Smooth muscle cell (in vitro differentiated cells): ENCODE data around the gene CHMP6. TPM values are rescaled to one million over a fixed set of nuclear protein-coding genes. Genes with fewer than 3 reads are reported as not detected.

Experiments
- DNase-seq: peaks from one replicate; lab custom pipeline; 2025; ENCODE audit not compliant: unreplicated experiment; lab: John Stamatoyannopoulos, UW
- H2AFZ ChIP-seq: fragments of 200-600 bp; sonication (generic); 2 replicates; pipeline ENCODE4 v1.6.0; 2016; ENCODE audit warnings: antibody characterized with exemption, low read depth, mild to moderate bottlenecking
- H3F3A ChIP-seq: fragments of 200-600 bp; sonication (generic); 2 replicates; pipeline ENCODE4 v1.6.0; 2017; ENCODE audit warnings: antibody characterized with exemption, low read depth
- H3K27ac ChIP-seq: fragments of 200-600 bp; sonication (generic); 2 replicates; pipeline ENCODE4 v1.5.1; 2016; ENCODE audit warnings: low read depth, mild to moderate bottlenecking
- H3K27me3 ChIP-seq: fragments of 200-600 bp; sonication (generic); 2 replicates; pipeline ENCODE4 v1.6.1; 2016; ENCODE audit warnings: low read depth, mild to moderate bottlenecking
- H3K36me3 ChIP-seq: fragments of 200-600 bp; sonication (generic); 2 replicates; pipeline ENCODE4 v1.5.1; 2016; ENCODE audit warnings: low read depth
- H3K4me1 ChIP-seq: fragments of 200-600 bp; sonication (generic); 2 replicates; pipeline ENCODE4 v1.5.1; 2016; ENCODE audit warnings: low read depth
- H3K4me2 ChIP-seq: fragments of 200-600 bp; sonication (generic); 2 replicates; pipeline ENCODE4 v1.6.0; 2016; ENCODE audit warnings: mild to moderate bottlenecking
- H3K4me3 ChIP-seq: fragments of 200-600 bp; sonication (generic); 2 replicates; pipeline ENCODE4 v1.5.1; 2016; ENCODE audit warnings: mild to moderate bottlenecking
- H3K79me2 ChIP-seq: fragments of 200-600 bp; sonication (generic); 2 replicates; pipeline ENCODE4 v1.6.0; 2016; ENCODE audit warnings: low read depth, mild to moderate bottlenecking
- H3K9ac ChIP-seq: fragments of 200-600 bp; sonication (generic); 2 replicates; pipeline ENCODE4 v1.6.0; 2016; ENCODE audit warnings: low read depth
- H3K9me3 ChIP-seq: fragments of 200-600 bp; sonication (generic); replicated peaks from 2 replicates; pipeline ENCODE4 v1.5.1; 2016; ENCODE audit warnings: low read depth
- H4K20me1 ChIP-seq: fragments of 200-600 bp; sonication (generic); 2 replicates; pipeline ENCODE4 v1.6.0; 2016; ENCODE audit warnings: low read depth
- WGBS: methylation state at CpG from one replicate; pipeline ENCODE4 v1.1.7; 2016; ENCODE audit warnings: low lambda C conversion rate; 5-methylcytosine and 5-hydroxymethylcytosine counted together
- polyA plus RNA-seq: library from polyadenylated mRNA; unstranded; fragments of >200 nt; fragmentation: Nextera tagmentation; extraction: Ambion mirVana; gene quantifications from 2 replicates; pipeline ENCODE4 v1.2.1, GENCODE V29; 2016
- total RNA-seq: library from RNA; depleted of rRNA; stranded (reverse); fragments of >200 nt; gene quantifications from 2 replicates; pipeline ENCODE4 v1.2.3, GENCODE V29; 2014
- TF ChIP-seq, protein P1 (sequence below): fragments of 200-600 bp; sonication (generic); IDR thresholded peaks from 2 replicates; pipeline ENCODE4 v1.5.1; 2017; ENCODE audit warnings: borderline replicate concordance, mild to moderate bottlenecking, antibody characterized with exemption; ENCODE audit not compliant: insufficient read depth, poor library complexity, severe bottlenecking

The CHMP6 gene
- total and polyA plus RNA-seq, 2 experiments from 2014 or later, result 5.8 to 21.5 TPM

DNA sequence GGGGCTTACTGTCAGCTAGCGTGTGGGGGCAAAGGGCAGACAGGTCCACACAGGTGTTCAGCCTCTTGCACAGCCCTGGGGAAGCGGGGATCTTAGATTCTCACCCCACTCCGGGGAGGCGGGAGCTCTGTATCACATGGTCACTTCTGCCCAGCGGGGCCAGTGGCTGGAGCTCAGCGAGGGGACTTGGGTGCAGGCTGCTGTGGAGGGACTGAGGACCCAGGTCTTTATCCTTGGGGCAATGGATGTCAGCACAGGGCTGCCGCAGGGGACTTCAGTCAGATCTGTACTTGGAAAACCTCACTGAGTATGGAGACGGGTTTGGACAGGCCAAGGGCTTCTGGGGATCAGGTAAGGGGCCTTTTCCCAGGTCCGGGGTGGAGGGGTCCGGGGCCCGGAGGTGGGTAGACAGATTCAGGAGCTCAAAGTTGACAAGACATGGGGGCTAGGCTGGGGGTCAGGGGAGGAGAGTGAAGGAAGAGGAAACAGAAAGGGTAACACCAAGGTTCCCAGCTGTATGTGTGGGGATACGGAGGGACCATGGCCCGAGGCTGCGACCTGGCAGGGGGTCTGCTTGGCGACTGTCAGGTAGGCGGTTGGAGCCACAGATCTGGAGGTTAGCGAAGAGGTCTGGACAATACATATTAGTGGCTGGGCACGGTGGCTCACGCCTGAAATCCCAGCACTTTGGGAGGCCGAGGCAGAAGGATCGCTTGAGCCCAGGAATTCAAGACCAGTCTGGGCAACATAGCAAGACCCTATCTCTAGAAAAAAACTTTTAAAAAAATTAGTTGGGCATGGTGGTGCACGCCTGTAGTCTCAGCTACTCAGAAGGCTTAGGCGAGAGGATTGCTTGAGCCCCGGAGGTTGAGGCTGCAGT lies 28.2 kb downstream of the CHMP6 start:
- Histone ChIP-seq H3K9ac (no peak overlapping the region), H3K9me3 (no peaks in the 10 kb centered on the region), H3K79me2 (no peaks in the 10 kb centered on the region), H3K4me1 (peaks cover 13% of the 10 kb centered on the region), H2AFZ (no peak overlapping the region), H4K20me1 (no peaks in the 10 kb centered on the region), H3F3A (peaks cover 10% of the 10 kb centered on the region), H3K4me3 (no peak overlapping the region), H3K36me3 (no peaks in the 10 kb centered on the region), H3K27ac (no peak overlapping the region), H3K4me2 (no peak overlapping the region), H3K27me3 (no peaks in the 10 kb centered on the region)
- WGBS, result 90% methylated on average over 24 of the region's 24 CpGs
- TF ChIP-seq, protein P1, sequence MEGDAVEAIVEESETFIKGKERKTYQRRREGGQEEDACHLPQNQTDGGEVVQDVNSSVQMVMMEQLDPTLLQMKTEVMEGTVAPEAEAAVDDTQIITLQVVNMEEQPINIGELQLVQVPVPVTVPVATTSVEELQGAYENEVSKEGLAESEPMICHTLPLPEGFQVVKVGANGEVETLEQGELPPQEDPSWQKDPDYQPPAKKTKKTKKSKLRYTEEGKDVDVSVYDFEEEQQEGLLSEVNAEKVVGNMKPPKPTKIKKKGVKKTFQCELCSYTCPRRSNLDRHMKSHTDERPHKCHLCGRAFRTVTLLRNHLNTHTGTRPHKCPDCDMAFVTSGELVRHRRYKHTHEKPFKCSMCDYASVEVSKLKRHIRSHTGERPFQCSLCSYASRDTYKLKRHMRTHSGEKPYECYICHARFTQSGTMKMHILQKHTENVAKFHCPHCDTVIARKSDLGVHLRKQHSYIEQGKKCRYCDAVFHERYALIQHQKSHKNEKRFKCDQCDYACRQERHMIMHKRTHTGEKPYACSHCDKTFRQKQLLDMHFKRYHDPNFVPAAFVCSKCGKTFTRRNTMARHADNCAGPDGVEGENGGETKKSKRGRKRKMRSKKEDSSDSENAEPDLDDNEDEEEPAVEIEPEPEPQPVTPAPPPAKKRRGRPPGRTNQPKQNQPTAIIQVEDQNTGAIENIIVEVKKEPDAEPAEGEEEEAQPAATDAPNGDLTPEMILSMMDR, result no peak
- no peak for DNase-seq

DNA sequence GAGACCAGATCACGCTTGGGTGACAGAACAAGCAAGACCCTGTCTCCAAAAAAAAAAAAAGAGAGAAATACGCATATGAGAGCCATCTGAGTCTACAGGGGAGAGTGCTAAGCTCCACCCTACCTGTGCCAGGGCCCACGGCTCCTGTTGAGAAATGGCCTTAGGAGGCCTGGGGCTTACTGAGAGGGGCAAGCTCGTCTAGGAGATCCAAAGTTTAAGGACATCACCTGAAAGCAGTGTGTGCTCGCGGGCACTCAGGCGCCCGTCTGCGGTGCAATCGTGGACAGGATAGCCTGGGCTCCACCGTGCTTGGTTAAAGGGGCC lies 28.8 kb downstream of the CHMP6 start:
- Histone ChIP-seq H3F3A (peaks cover 10% of the 10 kb centered on the region), H3K27me3 (no peaks in the 10 kb centered on the region), H3K4me2 (no peak overlapping the region), H4K20me1 (no peaks in the 10 kb centered on the region), H3K9ac (no peak overlapping the region), H3K27ac (no peak overlapping the region), H2AFZ (no peak overlapping the region), H3K9me3 (no peaks in the 10 kb centered on the region), H3K36me3 (no peaks in the 10 kb centered on the region), H3K79me2 (no peaks in the 10 kb centered on the region), H3K4me3 (no peak overlapping the region), H3K4me1 (peaks cover 18% of the 10 kb centered on the region)
- TF ChIP-seq, protein P1, result no peak
- 93% methylated on average over 11 of the region's 11 CpGs for WGBS
- DNase-seq, result no peak

DNA sequence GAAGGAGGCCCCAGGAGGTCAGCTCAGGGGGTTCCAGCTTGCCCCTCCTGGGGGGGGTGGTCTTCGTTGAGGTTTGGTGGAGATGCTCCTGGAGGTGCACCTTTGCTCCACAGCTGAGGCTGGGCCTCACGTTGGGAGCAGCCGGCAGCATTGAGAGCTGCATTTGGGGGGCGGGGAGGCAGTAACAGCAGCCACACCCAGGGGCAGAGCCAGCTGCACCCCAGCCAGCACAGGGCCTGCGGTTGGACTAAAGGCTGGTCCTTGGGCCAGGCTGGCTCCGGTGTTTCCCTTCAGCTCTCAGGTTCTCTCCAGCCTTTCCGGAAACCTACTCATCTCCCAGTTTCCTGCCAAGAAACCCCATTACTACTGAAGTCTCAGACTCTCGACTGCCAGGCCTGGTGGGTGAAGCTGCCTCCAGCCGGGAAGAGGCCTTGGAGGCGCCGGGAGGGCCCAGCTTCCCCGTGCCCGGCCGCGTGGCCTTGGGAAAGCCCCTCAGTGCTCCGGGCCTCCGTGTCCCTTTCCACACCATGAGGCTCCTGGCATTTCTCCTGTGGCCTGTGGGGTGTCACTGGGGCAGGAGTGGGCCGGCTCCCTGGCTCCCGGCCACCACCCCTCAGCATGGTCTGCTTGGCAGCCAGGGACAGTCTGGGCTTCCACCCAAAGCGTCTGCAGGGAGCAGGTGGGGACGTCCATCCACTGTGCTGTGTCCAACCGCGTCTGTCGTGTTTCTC lies 29.3 kb downstream of the CHMP6 start:
- H3K4me1 ChIP-seq, result peaks cover 19% of the 10 kb centered on the region
- no peaks in the 10 kb centered on the region for H3K27me3 ChIP-seq
- TF ChIP-seq, protein P1, result no peak
- H3K27ac ChIP-seq, result no peak overlapping the region
- no peaks in the 10 kb centered on the region for H3K79me2 ChIP-seq
- H3F3A ChIP-seq, result peaks cover 10% of the 10 kb centered on the region
- H3K36me3 ChIP-seq, result no peaks in the 10 kb centered on the region
- DNase-seq, result no peak
- H2AFZ ChIP-seq, result no peak overlapping the region
- no peak overlapping the region for H3K9ac ChIP-seq
- H3K9me3 ChIP-seq, result no peaks in the 10 kb centered on the region
- no peaks in the 10 kb centered on the region for H4K20me1 ChIP-seq
- 95% methylated on average over 23 of the region's 24 CpGs for WGBS
- no peak overlapping the region for H3K4me2 ChIP-seq
- H3K4me3 ChIP-seq, result no peak overlapping the region
